HCT116 (cell line): ENCODE measurements around the gene TCF7L1. TPM values are rescaled to one million over a fixed set of nuclear protein-coding genes. Genes with fewer than 3 reads are reported as not detected.

Source experiments
- ATAC-seq: fragments of 200-7000 bp; cut with Tn5 transposase; 2 replicates; pipeline ENCODE4 v1.9.1; 2020; ENCODE audit warnings: mild to moderate bottlenecking, moderate library complexity
- BruUV-seq: library from RNA; stranded (reverse); fragments of 400-500 nt; replicated peaks from 2 replicates; lab custom pipeline; 2021; lab: Mats Ljungman, UMichigan
- CTCF ChIA-PET: fragments of 300-600 bp; sonication (Branson Sonifier 250); formaldehyde crosslinking; loops from one replicate; lab custom pipeline; 2021; ENCODE audit warnings: antibody characterized with exemption; lab: Charles Lee
- POLR2A ChIA-PET: fragments of 300-600, 350-600 bp; sonication (Branson Sonifier 250); formaldehyde crosslinking; loops from one replicate; lab custom pipeline; 2021; ENCODE audit warnings: antibody characterized with exemption; lab: Charles Lee
- RAD21 ChIA-PET, 2 experiments: fragments of 300-600 bp; sonication (Branson Sonifier 250); formaldehyde crosslinking; loops; one replicate each; lab custom pipeline; 2023; ENCODE audit warnings: low total read pairs in 2 of 2; ENCODE audit not compliant: uncharacterized antibody in 2 of 2, unreplicated experiment in 2 of 2, low non-redundant PET in 1 of 2; lab: Charles Lee
- DNase-seq: peaks from one replicate; pipeline ENCODE4 v3.0.0-alpha.2; 2010; ENCODE audit warnings: low read depth, low spot score
- H2AFZ ChIP-seq: fragments of 200-600 bp; shearing (Covaris generic), sonication (generic); 2 replicates; pipeline ENCODE4 v1.6.1; 2017; ENCODE audit warnings: low read depth, mixed run types, mixed read lengths, antibody characterized with exemption, low read length; ENCODE audit not compliant: poor library complexity, severe bottlenecking
- H3K27ac ChIP-seq: 2 replicates; pipeline ENCODE4 v1.5.1; 2012; ENCODE audit warnings: low read depth, low read length
- H3K27me3 ChIP-seq: fragments of 200-600 bp; sonication (generic); 2 replicates; pipeline ENCODE4 v1.6.1; 2016; ENCODE audit warnings: mixed run types, low read length, mixed read lengths; ENCODE audit not compliant: insufficient read depth
- H3K36me3 ChIP-seq, 2 experiments: fragments of 200-500 bp in 1 of 2; fragments of 200-600 bp in 1 of 2; sonication (Bioruptor generic) in 1 of 2; sonication (generic) in 1 of 2; 2 replicates each; pipeline versions ENCODE4 v1.5.1 to v1.6.1; 2014 to 2016; ENCODE audit warnings: low read length in 2 of 2, inconsistent platforms in 1 of 2, mixed read lengths in 1 of 2, mixed run types in 1 of 2; ENCODE audit not compliant: insufficient read depth in 2 of 2, control insufficient read depth in 1 of 2
- H3K4me1 ChIP-seq, 2 experiments: fragments of 200-600 bp in 1 of 2; sonication (generic) in 1 of 2; 2 replicates each; pipeline versions ENCODE4 v1.5.1 to v1.6.1; 2012 to 2017; ENCODE audit warnings: low read length in 2 of 2, inconsistent platforms in 1 of 2, mild to moderate bottlenecking in 1 of 2, mixed read lengths in 1 of 2, mixed run types in 1 of 2, moderate library complexity in 1 of 2; ENCODE audit not compliant: insufficient read depth in 2 of 2, control insufficient read depth in 1 of 2
- H3K4me2 ChIP-seq: fragments of 200-600 bp; sonication (generic); 2 replicates; pipeline ENCODE4 v1.6.1; 2017; ENCODE audit warnings: mixed run types, low read length, mixed read lengths
- H3K4me3 ChIP-seq, 2 experiments: fragments of 200-600 bp in 1 of 2; sonication (generic) in 1 of 2; replicated peaks in 1 of 2; 2 replicates each; pipeline ENCODE4 v1.5.1; 2011 to 2016; ENCODE audit warnings: low read length in 2 of 2, control low read depth in 1 of 2, low read depth in 1 of 2, mild to moderate bottlenecking in 1 of 2, mixed read lengths in 1 of 2, mixed run types in 1 of 2
- H3K79me2 ChIP-seq: fragments of 200-600 bp; sonication (generic); 2 replicates; pipeline ENCODE4 v1.6.1; 2017; ENCODE audit warnings: mild to moderate bottlenecking, mixed run types, low read length, moderate library complexity, mixed read lengths; ENCODE audit not compliant: insufficient read depth
- H3K9ac ChIP-seq: fragments of 200-600 bp; sonication (generic); 2 replicates; pipeline ENCODE4 v1.6.1; 2016; ENCODE audit warnings: low read length, mixed read lengths
- H3K9me2 ChIP-seq: fragments of 200-600 bp; sonication (generic), shearing (Covaris generic); 2 replicates; pipeline ENCODE4 v1.6.1; 2017; ENCODE audit warnings: mixed run types, mild to moderate bottlenecking, moderate library complexity; ENCODE audit not compliant: insufficient read depth
- H3K9me3 ChIP-seq, 2 experiments: fragments of 200-500 bp in 1 of 2; fragments of 200-600 bp in 1 of 2; sonication (Bioruptor generic) in 1 of 2; sonication (generic) in 1 of 2; 2 replicates each; pipeline ENCODE4 v1.6.1; 2014 to 2017; ENCODE audit warnings: low read length in 2 of 2, mixed read lengths in 2 of 2, inconsistent platforms in 1 of 2, low read depth in 1 of 2, mild to moderate bottlenecking in 1 of 2, mixed run types in 1 of 2, moderate library complexity in 1 of 2; ENCODE audit not compliant: control insufficient read depth in 1 of 2, insufficient read depth in 1 of 2
- H4K20me1 ChIP-seq: fragments of 200-600 bp; sonication (generic), shearing (Covaris generic); 2 replicates; pipeline ENCODE4 v1.6.1; 2017; ENCODE audit warnings: mixed run types, mild to moderate bottlenecking, moderate library complexity; ENCODE audit not compliant: insufficient read depth
- CEBPB ChIP-seq: IDR thresholded peaks from 2 replicates; pipeline ENCODE4 v1.6.1; 2012; ENCODE audit warnings: low read depth
- CTCF ChIP-seq, 3 experiments: fragments of 200-600 bp in 1 of 3; sonication (generic) in 1 of 3; IDR thresholded peaks in 2 of 3; conservative IDR thresholded peaks in 1 of 3; 2 replicates each; pipeline ENCODE4 v1.5.1; 2012 to 2017; ENCODE audit warnings: low read depth in 2 of 3, low read length in 2 of 3, antibody characterized with exemption in 1 of 3, borderline replicate concordance in 1 of 3, control low read depth in 1 of 3, mild to moderate bottlenecking in 1 of 3, mixed read lengths in 1 of 3, mixed run types in 1 of 3, moderate library complexity in 1 of 3; ENCODE audit not compliant: insufficient read depth in 1 of 3
- ELF1 ChIP-seq: IDR thresholded peaks from 2 replicates; pipeline ENCODE4 v1.6.1; 2012; ENCODE audit warnings: low read depth, borderline replicate concordance
- EZH2 ChIP-seq: fragments of 200-600 bp; sonication (generic); IDR thresholded peaks from 2 replicates; pipeline ENCODE4 v1.6.1; 2017; ENCODE audit warnings: antibody characterized with exemption, mixed run types
- FOSL1 ChIP-seq: IDR thresholded peaks from 2 replicates; pipeline ENCODE4 v1.6.1; 2012; ENCODE audit warnings: low read depth
- POLR2A ChIP-seq: IDR thresholded peaks from 2 replicates; pipeline ENCODE4 v1.7.0; 2011; ENCODE audit warnings: borderline replicate concordance; ENCODE audit not compliant: insufficient read depth, insufficient read length; ENCODE audit errors: extremely low read depth
- RAD21 ChIP-seq: IDR thresholded peaks from 2 replicates; pipeline ENCODE4 v1.6.1; 2012; ENCODE audit warnings: low read depth, mild to moderate bottlenecking
- REST ChIP-seq: IDR thresholded peaks from 2 replicates; pipeline ENCODE4 v1.6.1; 2012; ENCODE audit warnings: low read depth
- SP1 ChIP-seq: IDR thresholded peaks from 2 replicates; pipeline ENCODE4 v1.6.1; 2012; ENCODE audit warnings: low read depth
- SRF ChIP-seq: IDR thresholded peaks from 2 replicates; pipeline ENCODE4 v1.6.1; 2012; ENCODE audit warnings: low read depth
- TCF7L2 ChIP-seq: IDR thresholded peaks from 2 replicates; pipeline ENCODE4 v1.7.0; 2011; ENCODE audit warnings: borderline replicate concordance, inconsistent platforms; ENCODE audit not compliant: insufficient read depth, insufficient read length; ENCODE audit errors: extremely low read depth
- intact Hi-C: fragments of 100-400 bp; cut with micrococcal nuclease; formaldehyde crosslinking; loops from 2 replicates; pipeline ENCODE4 v1.10.0; 2022
- total RNA-seq: library from RNA; stranded (reverse); gene quantifications from one replicate; pipeline ENCODE4 v1.2.1, GENCODE V29; 2021; ENCODE audit not compliant: unreplicated experiment
- TF ChIP-seq, protein P1 (sequence below): IDR thresholded peaks from 2 replicates; pipeline ENCODE4 v1.6.1; 2012
- TF ChIP-seq, protein P2 (sequence below): IDR thresholded peaks from 2 replicates; pipeline ENCODE4 v1.6.1; 2011; ENCODE audit warnings: mild to moderate bottlenecking, low read length, moderate library complexity; ENCODE audit not compliant: insufficient replicate concordance; ENCODE audit errors: extremely low read depth

The TCF7L1 gene
- total RNA-seq, 1 experiment from 2014 or later = 10.3 TPM

DNA sequence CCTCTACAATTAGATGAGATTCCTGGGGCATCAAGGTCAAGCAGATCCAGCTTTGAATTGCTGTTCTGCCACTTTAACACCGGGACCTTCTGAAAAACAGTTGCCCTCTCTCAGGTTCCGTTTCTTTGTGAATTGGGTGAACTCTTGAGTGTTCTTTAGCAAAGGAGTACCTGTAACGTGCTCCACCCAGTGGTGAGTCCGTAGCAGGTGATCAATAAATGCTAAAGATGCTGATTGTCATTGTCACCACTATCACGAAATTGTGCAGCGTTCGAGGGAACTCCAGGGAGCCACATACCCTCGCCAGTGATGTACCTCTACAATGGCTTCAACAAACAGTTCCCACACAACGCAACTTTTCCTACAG is 81.9 kb downstream of the TCF7L1 start:
- H3K4me1 ChIP-seq = no peaks in the 10 kb centered on the region
- no peak for DNase-seq
- no peaks in the 10 kb centered on the region for H3K36me3 ChIP-seq
- no peak overlapping the region for H3K4me3 ChIP-seq
- H3K27ac ChIP-seq = no peak overlapping the region
- H3K9ac ChIP-seq = no peak overlapping the region
- no peaks in the 10 kb centered on the region for H4K20me1 ChIP-seq
- intact Hi-C loops = no loop called here
- TF ChIP-seq FOSL1 (no peak), TCF7L2 (no peak), SRF (no peak), ELF1 (no peak), SP1 (no peak), CEBPB (no peak), POLR2A (no peak), RAD21 (peak; percentile 17), REST (no peak), CTCF (IDR thresholded peaks at IDR 0.05 in 2 of 3, conservative IDR thresholded peaks at IDR 0.05 in 1 of 3; ENCODE audit: borderline replicate concordance in 1 of 3, insufficient read depth in 1 of 3, low read depth in 2 of 3, low read length in 2 of 3) (peak; percentile 16 to 21 (median 18); a peak in 2 of 6 replicates), EZH2 (no peak)
- TF ChIP-seq, protein P1, sequence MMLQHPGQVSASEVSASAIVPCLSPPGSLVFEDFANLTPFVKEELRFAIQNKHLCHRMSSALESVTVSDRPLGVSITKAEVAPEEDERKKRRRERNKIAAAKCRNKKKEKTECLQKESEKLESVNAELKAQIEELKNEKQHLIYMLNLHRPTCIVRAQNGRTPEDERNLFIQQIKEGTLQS = no peak
- TF ChIP-seq, protein P2, sequence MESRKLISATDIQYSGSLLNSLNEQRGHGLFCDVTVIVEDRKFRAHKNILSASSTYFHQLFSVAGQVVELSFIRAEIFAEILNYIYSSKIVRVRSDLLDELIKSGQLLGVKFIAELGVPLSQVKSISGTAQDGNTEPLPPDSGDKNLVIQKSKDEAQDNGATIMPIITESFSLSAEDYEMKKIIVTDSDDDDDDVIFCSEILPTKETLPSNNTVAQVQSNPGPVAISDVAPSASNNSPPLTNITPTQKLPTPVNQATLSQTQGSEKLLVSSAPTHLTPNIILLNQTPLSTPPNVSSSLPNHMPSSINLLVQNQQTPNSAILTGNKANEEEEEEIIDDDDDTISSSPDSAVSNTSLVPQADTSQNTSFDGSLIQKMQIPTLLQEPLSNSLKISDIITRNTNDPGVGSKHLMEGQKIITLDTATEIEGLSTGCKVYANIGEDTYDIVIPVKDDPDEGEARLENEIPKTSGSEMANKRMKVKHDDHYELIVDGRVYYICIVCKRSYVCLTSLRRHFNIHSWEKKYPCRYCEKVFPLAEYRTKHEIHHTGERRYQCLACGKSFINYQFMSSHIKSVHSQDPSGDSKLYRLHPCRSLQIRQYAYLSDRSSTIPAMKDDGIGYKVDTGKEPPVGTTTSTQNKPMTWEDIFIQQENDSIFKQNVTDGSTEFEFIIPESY = no peak
- no peak; the same call in 1 of the 2 replicates for ATAC-seq
- RAD21 ChIA-PET = no interaction called here
- POLR2A ChIA-PET = no interaction called here
- CTCF ChIA-PET = no interaction called here
- no peaks in the 10 kb centered on the region for H3K9me3 ChIP-seq
- H3K79me2 ChIP-seq = no peaks in the 10 kb centered on the region
- H2AFZ ChIP-seq = no peak overlapping the region
- H3K9me2 ChIP-seq = no peaks in the 10 kb centered on the region
- BruUV-seq = no TSS peak
- no peaks in the 10 kb centered on the region for H3K27me3 ChIP-seq
- H3K4me2 ChIP-seq = no peak overlapping the region
